Globus pallidus (tissue), 1 donor: ENCODE measurements around the gene CRYBG2.
"Not testable (repeated sequence)": the region's sequence is repeated elsewhere in the genome, so short reads cannot be mapped to it uniquely, and the experiment has no call there.

Experiments used
- DNase-seq: peaks from one replicate; pipeline ENCODE4 v3.0.0-alpha.2; 2015; ENCODE audit warnings: low spot score

Gene CRYBG2

DNA sequence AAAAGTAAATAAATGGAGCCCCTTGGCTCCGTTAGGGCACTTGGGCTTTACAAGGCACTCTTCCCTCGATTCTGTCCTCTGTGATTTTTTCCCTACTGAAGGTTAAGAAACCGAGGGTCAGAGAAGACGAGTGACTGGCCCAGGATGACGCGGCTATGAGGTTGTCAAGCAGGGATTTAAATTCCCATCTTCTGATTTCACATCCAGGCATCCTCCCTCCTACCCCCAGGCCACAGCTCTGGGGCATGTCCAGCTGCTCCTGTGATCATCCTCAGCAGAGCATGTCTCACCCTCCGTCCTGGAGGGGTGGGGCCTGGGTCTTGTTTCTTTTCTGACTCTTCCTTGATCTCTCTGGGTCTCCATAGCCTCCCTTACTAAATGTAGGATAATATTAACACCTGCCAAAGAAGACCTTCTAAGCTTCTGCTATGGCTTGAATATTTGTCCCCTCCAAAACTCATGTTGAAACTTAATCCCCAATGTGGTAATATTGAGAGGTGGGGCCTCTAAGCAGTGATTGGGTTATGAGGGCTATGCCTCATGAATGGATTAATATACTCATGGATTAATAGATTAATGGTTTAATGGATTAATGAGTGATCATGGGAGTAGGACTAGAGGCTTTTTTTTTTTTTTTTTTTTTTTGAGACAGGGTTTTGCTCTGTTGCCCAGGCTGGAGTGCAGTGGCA, 4.6 kb downstream of the CRYBG2 start:
- DNase-seq: no peak

DNA sequence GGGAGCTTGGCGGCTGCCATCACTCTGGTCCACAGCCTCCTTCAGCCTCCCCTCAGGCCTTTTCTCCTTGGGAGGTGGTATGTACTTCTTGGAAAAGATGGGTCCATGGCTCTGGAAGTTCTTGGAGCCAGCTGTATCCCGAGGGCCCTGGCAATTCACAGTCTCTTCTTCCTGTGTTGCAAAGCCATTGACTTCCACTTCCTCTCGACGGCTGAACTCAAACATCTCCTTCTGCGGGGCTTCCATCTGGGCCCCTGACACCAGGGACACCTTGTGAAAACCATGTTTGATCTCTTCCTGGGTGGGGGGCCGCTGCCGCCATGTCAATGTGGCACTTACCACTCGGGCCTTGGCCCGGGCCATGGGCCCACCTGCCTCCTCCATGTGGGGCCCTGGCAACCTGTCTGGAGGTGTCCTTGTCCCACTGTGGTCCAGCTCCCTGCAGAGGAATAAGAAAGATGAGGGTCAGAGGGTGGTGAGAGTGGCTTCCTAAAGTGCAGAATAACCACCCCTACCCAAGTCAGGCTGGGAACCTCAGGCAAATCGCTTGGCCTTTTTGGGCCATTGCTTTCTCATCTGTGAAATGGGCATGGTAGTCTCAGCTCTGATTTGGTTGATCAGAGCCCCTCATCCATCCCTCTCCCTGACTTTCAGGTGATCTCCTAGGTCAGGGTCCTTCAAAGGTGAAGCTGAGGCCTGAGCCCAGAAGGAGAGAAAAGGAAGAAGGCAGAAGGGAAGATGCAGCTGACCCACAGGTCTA, 7.5 kb downstream of the CRYBG2 start:
- no peak for DNase-seq

GRCh38 chr1:26345718-26346117, 8.2 kb downstream of the CRYBG2 start:
- no peak for DNase-seq

DNA sequence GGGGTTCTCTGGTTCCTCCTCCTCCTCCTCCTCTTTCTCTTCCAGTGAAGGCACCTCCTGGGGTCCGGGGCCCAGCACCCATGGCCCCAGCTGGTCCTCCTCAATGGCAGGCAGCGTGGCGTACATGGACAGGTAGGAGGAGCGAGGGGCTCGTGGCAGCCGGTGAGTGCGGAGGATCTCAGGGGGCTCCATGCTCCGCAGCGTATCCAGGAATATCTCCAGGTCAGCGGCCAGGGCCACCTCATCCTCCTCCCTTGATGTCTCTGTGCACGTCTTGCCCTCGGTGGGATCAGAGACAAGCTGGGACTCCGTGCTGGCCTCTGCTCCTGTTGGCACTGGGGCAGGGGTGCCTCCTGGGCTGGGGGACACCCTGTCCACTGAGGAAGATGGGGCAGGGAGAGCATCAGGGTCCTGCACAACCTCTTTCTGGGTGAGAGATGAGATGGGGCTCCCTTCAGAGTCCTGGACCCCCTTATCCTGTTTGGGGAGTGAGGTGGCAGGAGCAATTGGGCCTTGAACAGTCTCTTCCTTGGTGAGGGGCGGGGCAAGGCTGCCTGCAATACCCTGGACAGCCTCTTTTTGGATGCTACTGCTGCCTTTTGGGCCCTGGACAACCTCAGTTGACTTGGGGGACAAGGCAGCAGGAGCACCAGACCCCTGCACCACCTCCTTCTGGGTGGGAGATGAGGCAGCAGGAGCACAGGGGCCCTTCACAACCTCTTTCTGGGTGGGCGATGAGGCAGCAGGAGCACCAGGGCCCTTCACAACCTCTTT, 9.6 kb downstream of the CRYBG2 start:
- no peak for DNase-seq

DNA sequence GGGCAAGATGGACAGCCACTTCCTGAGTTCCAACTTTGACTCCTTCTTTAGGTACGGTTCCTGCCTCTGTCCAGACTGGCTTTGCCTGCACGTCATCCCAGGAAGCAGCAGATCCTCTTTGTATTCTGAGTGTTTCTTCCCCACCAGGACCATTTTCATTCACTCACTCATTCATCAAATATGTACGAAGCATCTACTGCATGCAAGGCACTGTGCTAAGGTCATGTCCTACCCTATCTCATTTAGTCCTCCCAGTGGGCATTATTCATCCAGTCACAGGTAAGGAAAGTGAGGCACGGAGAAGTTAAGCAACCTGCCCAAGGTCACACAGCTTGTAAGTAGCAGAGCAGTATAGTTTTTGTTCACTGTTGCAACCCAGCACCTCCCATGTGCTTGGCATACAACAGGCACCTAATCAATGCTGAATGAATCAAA, 13.9 kb downstream of the CRYBG2 start:
- no peak for DNase-seq

GRCh38 chr1:26338670-26339069, 15.3 kb downstream of the CRYBG2 start:
- DNase-seq: no peak

DNA sequence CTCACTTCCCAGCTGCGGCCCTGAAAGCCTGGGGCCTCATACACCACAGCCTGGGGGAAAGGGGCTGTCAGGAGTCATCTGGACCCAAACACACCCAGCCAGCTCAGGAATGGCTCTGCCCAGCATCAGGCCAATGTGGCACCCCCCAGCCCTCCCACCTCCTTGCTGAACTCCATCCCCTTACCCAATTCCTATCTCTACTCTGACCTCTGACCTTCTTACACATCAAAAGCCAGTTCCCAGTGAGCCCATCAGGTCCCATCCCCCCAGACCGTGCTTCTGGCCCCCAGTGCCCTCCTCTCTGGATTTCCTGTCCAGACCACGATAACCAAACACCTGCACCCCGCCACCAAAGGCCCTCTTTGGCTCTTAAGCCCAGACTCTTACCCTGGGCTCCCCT, 16.3 kb downstream of the CRYBG2 start:
- no peak for DNase-seq

DNA sequence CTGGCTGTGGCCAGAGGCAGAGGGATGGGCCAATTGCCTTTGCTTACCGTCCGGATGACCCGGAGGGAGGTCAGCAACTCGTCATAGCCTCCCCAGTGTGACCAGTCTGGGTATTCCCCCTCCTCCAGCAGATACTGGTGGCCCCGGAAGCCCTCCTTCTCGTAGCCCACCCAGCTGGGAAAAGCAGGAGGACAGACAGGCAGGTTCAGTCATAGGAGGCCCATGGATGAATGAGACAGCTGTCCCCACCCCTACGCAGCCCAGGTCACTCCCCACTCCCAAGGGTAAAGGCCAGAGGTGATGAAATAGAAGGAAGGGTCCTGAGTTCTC, 16.8 kb downstream of the CRYBG2 start:
- no peak for DNase-seq

GRCh38 chr1:26336477-26337205, 17.3 kb downstream of the CRYBG2 start:
- DNase-seq: no peak

GRCh38 chr1:26335774-26336476, 18.0 kb downstream of the CRYBG2 start:
- DNase-seq: no peak

- not testable (repeated sequence) for DNase-seq
Observed at GRCh38 chr1:26333312-26333711, 20.6 kb downstream of the CRYBG2 start.

DNA sequence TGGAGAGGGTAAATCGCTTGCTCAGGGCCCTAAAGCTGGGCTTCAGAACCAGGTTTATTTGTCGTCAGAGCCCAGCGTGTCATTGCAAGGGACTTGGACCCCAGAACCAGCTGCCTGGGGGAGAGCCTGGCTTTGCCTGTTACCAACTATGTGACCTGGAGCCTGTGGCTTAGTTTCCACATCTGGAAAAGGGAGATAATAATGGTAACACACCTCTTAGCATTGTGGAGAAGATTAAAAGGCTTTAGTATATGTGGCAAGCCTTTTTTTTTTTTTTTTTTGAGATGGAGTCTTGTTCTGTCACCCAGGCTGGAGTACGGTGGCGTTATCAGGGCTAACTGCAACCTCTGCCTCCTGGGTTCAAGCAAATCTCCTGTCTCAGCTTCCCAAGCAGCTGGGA, 23.7 kb downstream of the CRYBG2 start:
- DNase-seq: no peak

- not testable (repeated sequence) for DNase-seq
Observed at GRCh38 chr1:26329380-26329779, 24.6 kb downstream of the CRYBG2 start.

GRCh38 chr1:26328597-26328996, 25.3 kb downstream of the CRYBG2 start:
- DNase-seq: no peak

DNA sequence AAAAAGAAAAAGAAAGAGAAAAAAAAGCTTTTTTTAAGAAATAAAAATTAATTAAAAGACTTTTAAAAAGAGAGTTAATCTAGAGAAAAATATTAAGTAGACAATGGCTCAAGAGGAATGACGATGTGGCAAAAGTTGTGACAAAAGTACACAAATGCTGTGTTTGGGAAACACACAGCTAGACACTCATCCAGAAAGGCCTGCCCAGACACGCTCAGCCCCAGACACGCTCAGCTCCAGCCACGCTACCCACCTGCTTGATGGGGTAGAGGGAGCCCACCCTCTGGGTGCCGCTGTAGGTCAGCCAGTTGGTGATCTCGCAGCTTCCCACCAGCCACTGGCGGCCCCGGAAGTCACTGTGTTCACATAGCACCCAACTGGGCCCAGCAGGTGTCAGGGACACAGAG, 26.0 kb downstream of the CRYBG2 start:
- DNase-seq: no peak

GRCh38 chr1:26324550-26324949, 29.4 kb downstream of the CRYBG2 start:
- no peak for DNase-seq

- DNase-seq: no peak
Observed at GRCh38 chr1:26323382-26323781, 30.5 kb downstream of the CRYBG2 start.

DNA sequence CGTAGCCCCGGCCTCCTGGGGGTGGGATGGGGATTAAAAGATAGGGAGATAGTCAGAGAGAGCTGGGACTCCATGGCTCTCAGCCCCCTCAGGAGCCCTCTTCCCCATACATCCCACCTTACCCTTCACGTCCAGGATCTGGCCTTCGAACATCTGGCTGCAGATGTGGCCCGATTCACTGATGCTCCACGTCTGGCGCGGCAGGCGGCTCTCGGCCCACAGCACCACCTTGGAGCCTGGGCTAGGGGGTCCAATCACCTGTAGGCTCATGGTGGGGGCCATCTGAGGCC, 31.9 kb downstream of the CRYBG2 start:
- no peak for DNase-seq

DNA sequence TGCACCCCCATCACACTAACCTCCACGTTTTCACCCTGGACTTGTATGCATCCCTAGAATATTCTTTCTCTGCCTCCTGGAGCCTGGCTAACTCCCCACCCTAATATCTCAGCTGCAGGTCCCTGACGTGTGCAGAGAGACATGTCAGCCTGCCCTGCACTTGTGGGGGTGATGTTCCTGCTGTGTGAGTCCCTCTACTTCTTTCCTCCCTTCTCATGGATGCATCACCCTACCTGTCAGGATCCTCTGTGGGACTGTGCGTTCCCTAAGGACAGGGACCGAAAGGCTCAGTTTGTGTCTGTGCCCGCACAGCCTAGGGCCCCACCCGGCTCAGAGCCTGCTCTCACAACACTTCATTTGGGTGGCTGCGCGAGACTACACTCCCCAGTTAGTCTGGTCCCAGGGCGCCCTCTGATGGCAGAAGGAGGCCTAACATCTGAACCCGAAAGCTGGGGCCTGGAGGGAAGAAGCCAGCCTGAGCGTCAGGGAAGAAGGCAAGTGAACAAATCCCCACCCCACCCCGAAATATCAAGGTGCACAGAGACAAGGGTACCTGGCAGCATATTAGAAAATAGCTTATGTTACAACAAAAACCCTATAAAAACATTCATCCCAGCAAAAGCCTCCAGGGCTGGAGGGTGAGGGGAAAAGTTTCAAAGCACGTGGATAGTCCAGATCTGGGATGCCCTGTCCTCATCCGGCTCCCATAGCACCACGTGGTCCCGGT, 32.5 kb downstream of the CRYBG2 start:
- DNase-seq: peak; percentile 77

DNA sequence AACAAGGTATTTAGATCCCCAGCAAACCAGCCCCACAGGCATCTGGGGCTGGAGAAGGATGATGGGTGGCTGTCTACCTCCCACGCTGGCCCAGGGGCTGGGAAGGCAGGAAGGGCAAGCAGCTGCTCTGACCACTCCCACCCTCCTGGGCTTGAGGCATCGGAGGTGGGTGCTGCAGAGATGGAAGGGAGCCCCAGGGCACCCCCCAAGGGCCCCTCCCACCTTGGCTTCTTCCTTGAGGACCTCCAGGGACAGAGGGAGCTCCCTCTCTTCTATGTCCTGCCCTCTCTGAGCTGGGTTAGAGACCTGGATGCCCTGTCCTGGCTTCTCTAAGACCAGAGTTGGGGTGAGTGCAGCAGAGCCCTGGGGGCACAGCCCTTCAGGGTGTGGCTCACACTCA, 33.0 kb downstream of the CRYBG2 start:
- DNase-seq: no peak
